Hepatocyte (in vitro differentiated cells): ENCODE results near the gene ANKLE2. TPM values are rescaled to one million over a fixed set of nuclear protein-coding genes. Genes with fewer than 3 reads are reported as not detected.

Experiments
- DNase-seq: peaks from one replicate; pipeline ENCODE4 v3.0.0-alpha.2; 2016; ENCODE audit warnings: low spot score
- H2AFZ ChIP-seq: fragments of 200-600 bp; sonication (generic); 2 replicates; pipeline ENCODE4 v1.6.0; 2016; ENCODE audit warnings: antibody characterized with exemption, mild to moderate bottlenecking
- H3K27ac ChIP-seq: fragments of 200-600 bp; sonication (generic); 2 replicates; pipeline ENCODE4 v1.5.1; 2016; ENCODE audit warnings: mild to moderate bottlenecking
- H3K27me3 ChIP-seq: fragments of 200-600 bp; sonication (generic); 2 replicates; pipeline ENCODE4 v1.6.1; 2016
- H3K36me3 ChIP-seq: fragments of 200-600 bp; sonication (generic); replicated peaks from 2 replicates; pipeline ENCODE4 v1.5.1; 2016; ENCODE audit warnings: low read depth; ENCODE audit not compliant: insufficient read depth
- H3K4me1 ChIP-seq: fragments of 200-600 bp; sonication (generic); 2 replicates; pipeline ENCODE4 v1.5.1; 2016; ENCODE audit warnings: mild to moderate bottlenecking, moderate library complexity; ENCODE audit not compliant: insufficient read depth
- H3K4me2 ChIP-seq: fragments of 200-600 bp; sonication (generic); 2 replicates; pipeline ENCODE4 v1.6.0; 2016
- H3K4me3 ChIP-seq: fragments of 200-600 bp; sonication (generic); 2 replicates; pipeline ENCODE4 v1.5.1; 2016; ENCODE audit warnings: mild to moderate bottlenecking
- H3K79me2 ChIP-seq: fragments of 200-600 bp; sonication (generic); 2 replicates; pipeline ENCODE4 v1.6.0; 2017; ENCODE audit warnings: mild to moderate bottlenecking
- H3K9me2 ChIP-seq: fragments of 200-600 bp; sonication (generic); replicated peaks from 2 replicates; pipeline ENCODE4 v1.6.0; 2017; ENCODE audit warnings: mild to moderate bottlenecking; ENCODE audit not compliant: insufficient read depth
- H3K9me3 ChIP-seq: fragments of 200-600 bp; sonication (generic); 2 replicates; pipeline ENCODE4 v1.5.1; 2016; ENCODE audit warnings: low read depth, mild to moderate bottlenecking
- H4K20me1 ChIP-seq: fragments of 200-600 bp; sonication (generic); 2 replicates; pipeline ENCODE4 v1.6.0; 2016; ENCODE audit warnings: mild to moderate bottlenecking; ENCODE audit not compliant: insufficient read depth, poor library complexity, severe bottlenecking
- EZH2 ChIP-seq: fragments of 200-600 bp; sonication (generic); IDR thresholded peaks from 2 replicates; pipeline ENCODE4 v1.6.1; 2016; ENCODE audit warnings: antibody characterized with exemption, mild to moderate bottlenecking, borderline replicate concordance
- EZH2phosphoT487 ChIP-seq: fragments of 200-600 bp; sonication (generic); IDR thresholded peaks from one replicate; pipeline ENCODE4 v1.6.1; 2018; ENCODE audit warnings: antibody characterized with exemption, mild to moderate bottlenecking, low read depth, moderate library complexity; ENCODE audit not compliant: unreplicated experiment, severe bottlenecking
- WGBS: methylation state at CpG from one replicate; pipeline ENCODE4 v1.1.6; 2016; ENCODE audit warnings: low lambda C conversion rate; ENCODE audit errors: missing lambda C conversion rate; 5-methylcytosine and 5-hydroxymethylcytosine counted together
- polyA plus RNA-seq: library from polyadenylated mRNA; unstranded; fragments of >200 nt; fragmentation: Nextera tagmentation; extraction: Ambion mirVana; gene quantifications from 2 replicates; pipeline ENCODE4 v1.2.1, GENCODE V29; 2016
- total RNA-seq: library from RNA; depleted of rRNA; stranded (reverse); fragments of >200 nt; gene quantifications from 2 replicates; pipeline ENCODE4 v1.2.3, GENCODE V29; 2014
- TF ChIP-seq, protein P1 (sequence below): fragments of 200-600 bp; sonication (generic); IDR thresholded peaks from 2 replicates; pipeline ENCODE4 v1.5.1; 2016; ENCODE audit warnings: antibody characterized with exemption, mild to moderate bottlenecking; ENCODE audit not compliant: poor library complexity

ANKLE2 gene
- total and polyA plus RNA-seq, 2 experiments from 2014 or later: 45.3 to 70.3 TPM

GRCh38 chr12:132686825-132687210 is 74.8 kb downstream of the ANKLE2 start:
- H3K36me3 ChIP-seq: no peaks in the 10 kb centered on the region
- H3K9me2 ChIP-seq: no peaks in the 10 kb centered on the region
- H3K4me3 ChIP-seq: peak overlapping the region; percentile 71
- DNase-seq: no peak
- H2AFZ ChIP-seq: peak overlapping the region; percentile 46
- peaks cover 13% of the 10 kb centered on the region for H3K4me1 ChIP-seq
- TF ChIP-seq EZH2 (no peak), EZH2phosphoT487 (no peak)
- TF ChIP-seq, protein P1, sequence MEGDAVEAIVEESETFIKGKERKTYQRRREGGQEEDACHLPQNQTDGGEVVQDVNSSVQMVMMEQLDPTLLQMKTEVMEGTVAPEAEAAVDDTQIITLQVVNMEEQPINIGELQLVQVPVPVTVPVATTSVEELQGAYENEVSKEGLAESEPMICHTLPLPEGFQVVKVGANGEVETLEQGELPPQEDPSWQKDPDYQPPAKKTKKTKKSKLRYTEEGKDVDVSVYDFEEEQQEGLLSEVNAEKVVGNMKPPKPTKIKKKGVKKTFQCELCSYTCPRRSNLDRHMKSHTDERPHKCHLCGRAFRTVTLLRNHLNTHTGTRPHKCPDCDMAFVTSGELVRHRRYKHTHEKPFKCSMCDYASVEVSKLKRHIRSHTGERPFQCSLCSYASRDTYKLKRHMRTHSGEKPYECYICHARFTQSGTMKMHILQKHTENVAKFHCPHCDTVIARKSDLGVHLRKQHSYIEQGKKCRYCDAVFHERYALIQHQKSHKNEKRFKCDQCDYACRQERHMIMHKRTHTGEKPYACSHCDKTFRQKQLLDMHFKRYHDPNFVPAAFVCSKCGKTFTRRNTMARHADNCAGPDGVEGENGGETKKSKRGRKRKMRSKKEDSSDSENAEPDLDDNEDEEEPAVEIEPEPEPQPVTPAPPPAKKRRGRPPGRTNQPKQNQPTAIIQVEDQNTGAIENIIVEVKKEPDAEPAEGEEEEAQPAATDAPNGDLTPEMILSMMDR: no peak
- H3K27me3 ChIP-seq: no peaks in the 10 kb centered on the region
- peak overlapping the region; percentile 87 for H3K4me2 ChIP-seq
- H3K9me3 ChIP-seq: no peaks in the 10 kb centered on the region
- peak overlapping the region; percentile 81 for H3K27ac ChIP-seq
- 0% methylated on average over 21 of the region's 55 CpGs for WGBS
- peaks cover 5% of the 10 kb centered on the region for H4K20me1 ChIP-seq
- H3K79me2 ChIP-seq: peaks cover 38% of the 10 kb centered on the region

DNA sequence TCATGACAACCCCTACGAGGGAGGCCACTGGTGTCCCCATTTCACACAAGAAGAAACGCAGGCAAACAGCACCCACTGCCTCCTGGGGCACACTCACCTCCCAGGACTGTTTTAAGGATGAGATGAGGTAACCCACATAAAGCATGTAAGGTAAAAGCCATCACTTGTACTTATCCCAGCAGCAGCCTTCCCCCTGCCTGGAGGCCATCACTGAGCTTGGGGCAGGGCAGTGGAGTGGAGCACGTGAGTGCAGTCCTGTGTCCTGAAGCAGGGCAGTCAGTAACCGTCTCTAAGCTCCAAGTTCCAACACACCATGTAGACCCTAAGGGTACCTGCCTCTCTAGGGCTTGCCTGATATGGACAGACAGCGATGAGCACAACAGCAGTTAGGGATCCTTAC is 76.2 kb downstream of the ANKLE2 start:
- WGBS: 74% methylated on average over 5 of the region's 5 CpGs
- TF ChIP-seq EZH2 (no peak), EZH2phosphoT487 (no peak)
- TF ChIP-seq, protein P1: no peak
- H3K27me3 ChIP-seq: no peaks in the 10 kb centered on the region
- H3K4me3 ChIP-seq: no peak overlapping the region
- no peaks in the 10 kb centered on the region for H3K9me3 ChIP-seq
- no peaks in the 10 kb centered on the region for H3K9me2 ChIP-seq
- no peak overlapping the region for H2AFZ ChIP-seq
- peak overlapping the region; percentile 87 for H3K4me2 ChIP-seq
- H3K4me1 ChIP-seq: peaks cover 13% of the 10 kb centered on the region
- no peak for DNase-seq
- peaks cover 5% of the 10 kb centered on the region for H4K20me1 ChIP-seq
- H3K27ac ChIP-seq: no peak overlapping the region
- H3K79me2 ChIP-seq: peaks cover 53% of the 10 kb centered on the region
- no peaks in the 10 kb centered on the region for H3K36me3 ChIP-seq

DNA sequence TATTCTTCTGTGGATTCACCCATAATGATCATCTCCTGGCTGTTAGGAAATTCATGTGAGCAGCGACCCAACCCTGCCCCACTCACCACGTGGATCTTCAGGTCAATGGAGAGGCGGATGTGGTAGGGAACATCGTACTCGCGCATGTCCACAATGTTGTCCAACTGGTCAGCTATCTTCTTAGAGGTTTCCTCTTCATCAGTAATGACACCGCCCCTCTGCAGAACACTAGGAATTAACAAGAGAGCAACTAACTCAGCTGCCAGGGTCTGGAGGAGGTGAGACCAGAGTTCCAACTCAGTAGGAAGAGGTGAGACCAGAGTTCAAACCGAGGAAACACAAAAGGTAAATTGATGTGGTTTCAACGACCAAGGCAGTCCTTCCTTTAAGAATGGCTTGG is 84.1 kb downstream of the ANKLE2 start:
- 96% methylated on average over 9 of the region's 9 CpGs for WGBS

More for the DNA sequence above, 84.1 kb downstream of the ANKLE2 start:
- no peaks in the 10 kb centered on the region for H3K9me3 ChIP-seq
- no peak overlapping the region for H3K27ac ChIP-seq
- H2AFZ ChIP-seq: no peak overlapping the region
- DNase-seq: no peak
- H3K27me3 ChIP-seq: no peaks in the 10 kb centered on the region
- H3K4me1 ChIP-seq: no peaks in the 10 kb centered on the region
- TF ChIP-seq EZH2 (no peak), EZH2phosphoT487 (no peak)
- TF ChIP-seq, protein P1: no peak
- H3K4me3 ChIP-seq: no peak overlapping the region
- H4K20me1 ChIP-seq: no peaks in the 10 kb centered on the region
- H3K36me3 ChIP-seq: no peaks in the 10 kb centered on the region
- H3K4me2 ChIP-seq: no peak overlapping the region
- peaks cover 29% of the 10 kb centered on the region for H3K79me2 ChIP-seq
- H3K9me2 ChIP-seq: no peaks in the 10 kb centered on the region
